OCI-LY1 (cell line): ENCODE data around the gene MROH2A.

Source experiments
- EZH2 ChIP-seq: fragments of 200-600 bp; sonication (generic), shearing (Covaris generic); IDR thresholded peaks from 2 replicates; pipeline ENCODE4 v1.8.0; 2017; ENCODE audit warnings: borderline replicate concordance, mixed run types, mild to moderate bottlenecking, antibody characterized with exemption, low read length, moderate library complexity, mixed read lengths
- TF ChIP-seq, protein P1 (sequence below): fragments of 200-600 bp; sonication (generic), shearing (Covaris generic); IDR thresholded peaks from 2 replicates; pipeline ENCODE4 v1.5.1; 2017; ENCODE audit warnings: mild to moderate bottlenecking, antibody characterized with exemption, low read length, moderate library complexity, mixed read lengths

DNA sequence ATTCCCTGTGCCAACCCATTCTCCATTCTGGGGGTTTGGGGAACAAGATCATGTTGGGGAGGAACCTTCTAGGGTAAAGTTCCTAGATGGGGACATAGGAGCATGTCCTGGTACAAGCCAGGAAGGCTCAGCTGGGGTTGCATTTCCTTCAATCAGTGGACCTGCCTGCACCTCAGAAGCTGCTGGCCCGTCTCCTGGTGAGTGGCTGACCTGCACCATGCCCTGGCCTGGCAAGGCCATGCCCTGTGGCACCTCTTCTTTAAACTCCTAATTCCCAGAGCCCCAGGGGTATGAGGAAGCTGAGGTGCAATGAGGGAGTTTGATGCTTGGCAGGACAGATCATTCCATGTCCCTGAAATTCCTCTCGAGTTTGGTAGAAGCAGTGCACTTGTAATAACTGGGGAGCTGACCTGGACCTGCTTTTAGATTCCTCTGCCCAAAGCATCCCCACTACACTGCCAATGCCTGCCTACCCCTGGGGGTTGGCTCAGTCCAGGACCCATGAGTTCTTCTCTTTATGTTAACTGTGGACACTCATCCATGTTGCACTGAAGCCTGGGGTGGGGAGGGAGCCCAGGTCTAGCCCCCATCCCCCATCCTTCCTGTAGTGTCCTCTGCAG, 25.3 kb downstream of the MROH2A start:
- TF ChIP-seq, protein P1, sequence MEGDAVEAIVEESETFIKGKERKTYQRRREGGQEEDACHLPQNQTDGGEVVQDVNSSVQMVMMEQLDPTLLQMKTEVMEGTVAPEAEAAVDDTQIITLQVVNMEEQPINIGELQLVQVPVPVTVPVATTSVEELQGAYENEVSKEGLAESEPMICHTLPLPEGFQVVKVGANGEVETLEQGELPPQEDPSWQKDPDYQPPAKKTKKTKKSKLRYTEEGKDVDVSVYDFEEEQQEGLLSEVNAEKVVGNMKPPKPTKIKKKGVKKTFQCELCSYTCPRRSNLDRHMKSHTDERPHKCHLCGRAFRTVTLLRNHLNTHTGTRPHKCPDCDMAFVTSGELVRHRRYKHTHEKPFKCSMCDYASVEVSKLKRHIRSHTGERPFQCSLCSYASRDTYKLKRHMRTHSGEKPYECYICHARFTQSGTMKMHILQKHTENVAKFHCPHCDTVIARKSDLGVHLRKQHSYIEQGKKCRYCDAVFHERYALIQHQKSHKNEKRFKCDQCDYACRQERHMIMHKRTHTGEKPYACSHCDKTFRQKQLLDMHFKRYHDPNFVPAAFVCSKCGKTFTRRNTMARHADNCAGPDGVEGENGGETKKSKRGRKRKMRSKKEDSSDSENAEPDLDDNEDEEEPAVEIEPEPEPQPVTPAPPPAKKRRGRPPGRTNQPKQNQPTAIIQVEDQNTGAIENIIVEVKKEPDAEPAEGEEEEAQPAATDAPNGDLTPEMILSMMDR = no peak
- TF ChIP-seq EZH2 = no peak
